GM23248 (cell line): ENCODE results near the gene AFF3. TPM values are rescaled to one million over a fixed set of nuclear protein-coding genes. Genes with fewer than 3 reads are reported as not detected.

ENCODE experiments used
- DNase-seq: peaks from one replicate; pipeline ENCODE4 v3.0.0-alpha.2; 2015
- H2AFZ ChIP-seq: fragments of 200-600 bp; sonication (generic); 2 replicates; pipeline ENCODE4 v1.6.1; 2016; ENCODE audit warnings: antibody characterized with exemption
- H3F3A ChIP-seq: fragments of 200-600 bp; sonication (generic); 2 replicates; pipeline ENCODE4 v1.6.1; 2016; ENCODE audit warnings: mild to moderate bottlenecking, antibody characterized with exemption, mixed run types; ENCODE audit not compliant: insufficient read depth
- H3K27ac ChIP-seq: fragments of 200-600 bp; sonication (generic); 2 replicates; pipeline ENCODE4 v1.5.1; 2016; ENCODE audit warnings: mild to moderate bottlenecking
- H3K27me3 ChIP-seq: fragments of 200-600 bp; sonication (generic); replicated peaks from 2 replicates; pipeline ENCODE4 v1.6.1; 2016; ENCODE audit warnings: mild to moderate bottlenecking; ENCODE audit not compliant: insufficient read depth
- H3K36me3 ChIP-seq: fragments of 200-600 bp; sonication (generic); 2 replicates; pipeline ENCODE4 v1.6.1; 2016; ENCODE audit warnings: low read depth, mild to moderate bottlenecking
- H3K4me1 ChIP-seq: fragments of 200-600 bp; sonication (generic); 2 replicates; pipeline ENCODE4 v1.6.1; 2016; ENCODE audit warnings: mild to moderate bottlenecking; ENCODE audit not compliant: insufficient read depth
- H3K4me2 ChIP-seq: fragments of 200-600 bp; sonication (generic); one replicate; pipeline ENCODE4 v1.6.1; 2016; ENCODE audit warnings: mild to moderate bottlenecking; ENCODE audit not compliant: unreplicated experiment
- H3K4me3 ChIP-seq: fragments of 200-600 bp; sonication (generic); 2 replicates; pipeline ENCODE4 v1.5.1; 2016; ENCODE audit warnings: mild to moderate bottlenecking
- H3K79me2 ChIP-seq: fragments of 200-600 bp; sonication (generic); 2 replicates; pipeline ENCODE4 v1.6.1; 2016; ENCODE audit warnings: mild to moderate bottlenecking; ENCODE audit not compliant: insufficient read depth
- H3K9ac ChIP-seq: fragments of 200-600 bp; sonication (generic); 2 replicates; pipeline ENCODE4 v1.6.1; 2016; ENCODE audit warnings: mild to moderate bottlenecking
- H3K9me2 ChIP-seq: fragments of 200-600 bp; sonication (generic); 2 replicates; pipeline ENCODE4 v1.6.1; 2016; ENCODE audit warnings: mixed run types, mild to moderate bottlenecking, moderate library complexity; ENCODE audit not compliant: insufficient read depth
- H3K9me3 ChIP-seq: fragments of 200-600 bp; sonication (generic); one replicate; pipeline ENCODE4 v1.6.1; 2017; ENCODE audit warnings: low read depth
- H4K20me1 ChIP-seq: fragments of 200-600 bp; sonication (generic); 2 replicates; pipeline ENCODE4 v1.6.0; 2016; ENCODE audit not compliant: insufficient read depth
- EZH2 ChIP-seq: fragments of 200-600 bp; sonication (generic); IDR thresholded peaks from 2 replicates; pipeline ENCODE4 v1.6.1; 2018; ENCODE audit warnings: antibody characterized with exemption, mild to moderate bottlenecking; ENCODE audit not compliant: insufficient read depth, poor library complexity, severe bottlenecking
- EZH2phosphoT487 ChIP-seq: fragments of 200-600 bp; sonication (generic); IDR thresholded peaks from 2 replicates; pipeline ENCODE4 v1.6.1; 2018; ENCODE audit warnings: antibody characterized with exemption, moderate library complexity, mild to moderate bottlenecking, low read depth; ENCODE audit not compliant: insufficient read depth
- WGBS, 2 experiments: methylation state at CpG; one replicate each; pipeline ENCODE4 v1.1.6; 2015 to 2017; ENCODE audit warnings: low lambda C conversion rate in 2 of 2, low coverage in 1 of 2; ENCODE audit errors: missing lambda C conversion rate in 2 of 2; 5-methylcytosine and 5-hydroxymethylcytosine counted together
- in situ Hi-C: fragments of 300-500 bp; cut with MboI; formaldehyde crosslinking; loops from 2 replicates; pipeline ENCODE4 v1.15.0; 2020
- polyA plus RNA-seq: library from polyadenylated mRNA; unstranded; fragments of >200 nt; fragmentation: Nextera tagmentation; extraction: Ambion mirVana; gene quantifications from 2 replicates; pipeline ENCODE4 v1.2.1, GENCODE V29; 2016
- total RNA-seq: library from RNA; depleted of rRNA; stranded (reverse); fragments of >200 nt; shearing (Covaris generic); gene quantifications from 2 replicates; pipeline ENCODE4 v1.2.3, GENCODE V29; 2014

The AFF3 gene
- total and polyA plus RNA-seq, 2 experiments from 2014 or later = 0.56 to 0.86 TPM

DNA sequence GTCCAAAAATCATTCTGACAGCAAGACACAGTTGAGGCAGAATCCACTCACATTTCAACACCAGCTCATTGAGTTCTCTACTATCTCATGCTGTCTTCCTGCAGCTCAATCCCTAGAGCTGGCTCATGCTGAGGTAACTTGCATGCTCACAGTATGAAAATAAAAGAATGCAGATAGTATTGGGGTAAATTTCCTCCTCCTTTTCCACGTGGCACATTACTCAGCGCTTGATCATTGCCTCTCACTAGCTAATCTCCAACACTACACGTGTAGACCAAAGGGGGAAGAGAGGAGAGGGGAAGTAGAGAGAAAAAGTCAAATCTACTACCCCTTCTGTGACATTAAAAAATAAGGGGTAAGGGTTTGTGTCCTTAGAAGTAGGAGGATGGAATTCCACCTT is 300.6 kb downstream of the AFF3 start:
- Histone ChIP-seq H3K9me3 (no peaks in the 10 kb centered on the region), H3K9ac (no peak overlapping the region), H3F3A (no peaks in the 10 kb centered on the region), H3K4me1 (0 out of 2 replicates have a peak, but pooled peaks cover 1% of the 10 kb centered on the region), H3K79me2 (no peaks in the 10 kb centered on the region), H3K27ac (no peak overlapping the region), H2AFZ (no peak overlapping the region), H3K27me3 (0 out of 2 replicates have a peak, but pooled peaks cover 3% of the 10 kb centered on the region), H3K36me3 (no peaks in the 10 kb centered on the region), H3K9me2 (no peaks in the 10 kb centered on the region), H4K20me1 (no peaks in the 10 kb centered on the region), H3K4me2 (no peak overlapping the region), H3K4me3 (no peak overlapping the region)
- TF ChIP-seq EZH2 = no peak
- TF ChIP-seq EZH2phosphoT487 = no peak
- in situ Hi-C loops = no loop called here
- DNase-seq = peak; percentile 48
- 35% methylated on average over 3 of the region's 3 CpGs for WGBS, 2 experiments

DNA sequence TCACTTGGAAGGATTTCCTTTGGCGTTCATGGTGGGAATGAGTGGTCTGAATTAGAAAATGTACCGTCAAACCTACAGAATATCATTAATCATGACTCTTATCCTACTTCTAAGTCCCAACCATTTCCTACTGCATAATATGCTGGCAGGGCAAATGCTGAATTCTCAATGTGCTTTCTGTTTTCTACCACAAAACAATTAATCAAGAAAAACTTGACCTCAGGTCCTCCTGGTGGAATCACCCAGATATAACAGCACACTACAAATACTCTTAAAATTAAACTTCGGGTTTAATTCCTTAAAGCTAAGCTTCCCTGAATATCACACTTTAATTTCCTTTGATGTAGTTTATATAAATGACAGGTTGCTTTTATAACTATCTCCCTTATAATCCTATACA is 301.6 kb downstream of the AFF3 start:
- Histone ChIP-seq H3K4me3 (no peak overlapping the region), H3K79me2 (no peaks in the 10 kb centered on the region), H2AFZ (no peak overlapping the region), H3K9me3 (no peaks in the 10 kb centered on the region), H3K4me1 (0 out of 2 replicates have a peak, but pooled peaks cover 5% of the 10 kb centered on the region), H4K20me1 (no peaks in the 10 kb centered on the region), H3K4me2 (no peak overlapping the region), H3K27me3 (0 out of 2 replicates have a peak, but pooled peaks cover 3% of the 10 kb centered on the region), H3F3A (no peaks in the 10 kb centered on the region), H3K27ac (no peak overlapping the region), H3K9ac (no peak overlapping the region), H3K9me2 (no peaks in the 10 kb centered on the region), H3K36me3 (no peaks in the 10 kb centered on the region)
- DNase-seq = no peak
- TF ChIP-seq EZH2phosphoT487 (no peak), EZH2 (no peak)
- in situ Hi-C loops = no loop called here
- WGBS, 2 experiments = 86% methylated on average over 3 of the region's 3 CpGs

DNA sequence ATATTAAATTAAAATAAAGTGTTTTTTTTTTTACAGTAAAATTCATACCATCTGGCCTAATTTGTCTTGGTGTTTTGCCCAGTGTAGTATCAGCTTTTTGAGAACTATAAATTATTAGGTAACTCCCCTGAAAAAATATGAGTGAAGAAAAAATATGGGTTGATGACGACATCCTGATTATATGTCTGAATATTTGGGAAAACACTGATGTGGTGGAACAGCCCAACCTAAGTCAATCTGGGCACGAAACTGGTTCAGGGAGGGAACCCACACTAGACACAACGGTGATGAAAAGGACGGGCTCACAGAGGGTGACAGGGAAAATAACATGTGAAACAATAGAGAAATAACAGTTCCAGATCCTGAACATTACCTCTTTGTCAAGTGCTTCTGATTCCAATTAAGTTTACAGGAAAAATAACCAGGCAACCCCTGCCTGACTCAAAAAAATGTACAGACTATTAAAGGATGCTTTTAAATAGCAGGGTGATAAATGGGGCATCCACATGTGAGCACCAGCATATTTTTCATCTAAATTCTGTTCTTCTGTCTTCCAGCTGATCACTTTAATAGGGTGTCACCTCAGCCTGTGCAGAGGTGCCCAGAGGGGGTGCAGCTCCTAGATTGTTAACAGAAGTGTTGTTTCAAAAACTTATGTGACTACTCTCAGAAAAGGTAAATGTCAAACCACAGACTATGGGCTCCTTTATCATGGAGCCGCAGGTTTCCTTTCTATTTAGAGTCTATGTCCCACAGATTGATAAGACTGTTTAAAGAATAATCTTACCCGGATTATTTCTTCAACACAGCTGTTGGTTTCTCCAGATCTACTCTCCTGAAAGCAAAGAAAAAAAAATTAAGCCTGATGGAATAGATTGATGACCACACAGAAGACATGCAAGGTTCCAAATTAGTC is 305.4 kb downstream of the AFF3 start:
- Histone ChIP-seq H2AFZ (no peak overlapping the region), H3K36me3 (no peaks in the 10 kb centered on the region), H4K20me1 (no peaks in the 10 kb centered on the region), H3F3A (no peaks in the 10 kb centered on the region), H3K4me1 (0 out of 2 replicates have a peak, but pooled peaks cover 5% of the 10 kb centered on the region), H3K27me3 (0 out of 2 replicates have a peak, but pooled peaks cover 3% of the 10 kb centered on the region), H3K79me2 (no peaks in the 10 kb centered on the region), H3K4me2 (no peak overlapping the region), H3K9ac (no peak overlapping the region), H3K27ac (no peak overlapping the region), H3K9me3 (no peaks in the 10 kb centered on the region), H3K4me3 (no peak overlapping the region), H3K9me2 (no peaks in the 10 kb centered on the region)
- in situ Hi-C loops = no loop called here
- TF ChIP-seq EZH2 (no peak), EZH2phosphoT487 (no peak)
- WGBS, 2 experiments = 33 to 34% methylated on average over 6 of the region's 6 CpGs
- DNase-seq = peak; percentile 22

DNA sequence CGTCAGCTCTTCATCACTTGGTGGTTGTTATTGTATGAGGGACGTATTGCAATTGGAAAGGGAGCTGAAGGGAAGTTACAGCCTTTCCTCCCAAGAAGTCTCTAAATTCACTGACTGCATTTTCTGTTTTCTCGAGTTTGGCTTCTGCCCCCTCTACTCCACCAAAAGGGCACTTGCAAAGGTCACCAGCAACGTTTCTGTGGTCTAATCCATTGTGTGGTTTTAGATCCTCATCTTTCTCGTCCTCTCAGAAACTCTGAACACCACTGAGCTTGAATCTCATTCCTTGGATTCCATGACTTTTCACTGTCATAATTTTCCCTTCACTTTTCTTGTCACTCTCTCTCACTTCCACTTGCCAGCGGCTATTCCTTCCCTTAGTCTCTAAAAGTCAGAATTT is 308.0 kb downstream of the AFF3 start:
- no peaks in the 10 kb centered on the region for H3K9me3 ChIP-seq
- H3K9ac ChIP-seq = no peak overlapping the region
- 0 out of 2 replicates have a peak, but pooled peaks cover 3% of the 10 kb centered on the region for H3K27me3 ChIP-seq
- TF ChIP-seq EZH2 = no peak
- no peak for DNase-seq
- WGBS, 2 experiments = 42 to 51% methylated on average over 6 of the region's 6 CpGs
- H3K79me2 ChIP-seq = no peaks in the 10 kb centered on the region
- no peaks in the 10 kb centered on the region for H3K9me2 ChIP-seq
- no peaks in the 10 kb centered on the region for H4K20me1 ChIP-seq
- no peak overlapping the region for H2AFZ ChIP-seq
- H3K4me2 ChIP-seq = no peak overlapping the region
- in situ Hi-C loops = no loop called here
- H3K4me3 ChIP-seq = no peak overlapping the region
- H3K4me1 ChIP-seq = 0 out of 2 replicates have a peak, but pooled peaks cover 5% of the 10 kb centered on the region
- no peaks in the 10 kb centered on the region for H3F3A ChIP-seq
- no peak overlapping the region for H3K27ac ChIP-seq
- H3K36me3 ChIP-seq = no peaks in the 10 kb centered on the region
